Thoracic aorta (tissue), 2 donors: ENCODE measurements around the gene EPN1. TPM values are rescaled to one million over a fixed set of nuclear protein-coding genes. Genes with fewer than 3 reads are reported as not detected.

Experiments used
- ATAC-seq: fragments of 150-250 bp; one replicate; pipeline ENCODE4 v1.8.0; 2017; ENCODE audit warnings: low read depth; ENCODE audit not compliant: insufficient number of reproducible peaks, low FRiP score
- DNase-seq: peaks from one replicate; pipeline ENCODE4 v3.0.0-alpha.2; 2020; ENCODE audit warnings: low spot score
- H3K27ac ChIP-seq, 2 donors: fragments of 200-600 bp; sonication (generic); 1 replicate in 1 of 2; 2 replicates in 1 of 2; pipeline ENCODE4 v1.5.1; 2016; ENCODE audit warnings: mild to moderate bottlenecking in 2 of 2, moderate library complexity in 2 of 2
- H3K27me3 ChIP-seq: fragments of 200-600 bp; sonication (generic); replicated peaks from 2 replicates; pipeline ENCODE4 v1.6.0; 2016; ENCODE audit warnings: mild to moderate bottlenecking; ENCODE audit not compliant: insufficient read depth
- H3K36me3 ChIP-seq: fragments of 200-600 bp; sonication (generic); one replicate; pipeline ENCODE4 v1.5.1; 2016
- H3K4me1 ChIP-seq, 2 donors: fragments of 200-600 bp; sonication (generic); 1 replicate in 1 of 2; 2 replicates in 1 of 2; pipeline versions ENCODE4 v1.5.1 to v1.6.0; 2016; ENCODE audit warnings: low read depth in 2 of 2, mild to moderate bottlenecking in 1 of 2; ENCODE audit not compliant: control insufficient read depth in 1 of 2
- H3K4me3 ChIP-seq: fragments of 200-600 bp; sonication (generic); 2 replicates; pipeline ENCODE4 v1.5.1; 2016; ENCODE audit warnings: mild to moderate bottlenecking
- H3K9me3 ChIP-seq: fragments of 200-600 bp; sonication (generic); 2 replicates; pipeline ENCODE4 v1.5.1; 2016
- CTCF ChIP-seq: fragments of 200-600 bp; sonication (generic); IDR thresholded peaks from one replicate; pipeline ENCODE4 v1.5.1; 2019; ENCODE audit warnings: antibody characterized with exemption
- total RNA-seq, 2 donors: library from RNA; depleted of rRNA; stranded (reverse); fragments of >200 nt; gene quantifications; one replicate each; pipeline versions ENCODE4 v1.1.0 to v1.2.3, GENCODE V29; 2016

The EPN1 gene
- total RNA-seq, 2 donors from 2014 or later, result 91.3 to 93.5 TPM

- Histone ChIP-seq H3K27ac (no peak overlapping the region), H3K27me3 (no peaks in the 10 kb centered on the region), H3K9me3 (no peaks in the 10 kb centered on the region), H3K4me1 (no peaks in the 10 kb centered on the region), H3K36me3 (peaks cover 46% of the 10 kb centered on the region), H3K4me3 (no peak overlapping the region)
- ATAC-seq (no peak), DNase-seq (no peak)
- no peak for TF ChIP-seq CTCF
Measured at GRCh38 chr19:55696301-55697068, 21.5 kb downstream of the EPN1 start.

- ATAC-seq (no peak), DNase-seq (no peak)
- H3K36me3 ChIP-seq, result peaks cover 40% of the 10 kb centered on the region
Measured at GRCh38 chr19:55697069-55697440, 22.0 kb downstream of the EPN1 start.

GRCh38 chr19:55697698-55698097 is 22.7 kb downstream of the EPN1 start:
- no peak for ATAC-seq

More at GRCh38 chr19:55697069-55697440, 22.0 kb downstream of the EPN1 start:
- Histone ChIP-seq H3K4me1 (no peaks in the 10 kb centered on the region), H3K4me3 (no peak overlapping the region), H3K27me3 (no peaks in the 10 kb centered on the region), H3K27ac (no peak overlapping the region), H3K9me3 (no peaks in the 10 kb centered on the region)
- no peak for TF ChIP-seq CTCF

GRCh38 chr19:55698256-55698655 is 23.2 kb downstream of the EPN1 start:
- Histone ChIP-seq H3K27ac (no peak overlapping the region), H3K36me3 (peaks cover 34% of the 10 kb centered on the region), H3K27me3 (no peaks in the 10 kb centered on the region), H3K9me3 (no peaks in the 10 kb centered on the region), H3K4me1 (no peaks in the 10 kb centered on the region), H3K4me3 (no peak overlapping the region)
- ATAC-seq (no peak), DNase-seq (no peak)
- TF ChIP-seq CTCF, result no peak

More at GRCh38 chr19:55697698-55698097, 22.7 kb downstream of the EPN1 start:
- Histone ChIP-seq H3K36me3 (peaks cover 38% of the 10 kb centered on the region), H3K4me3 (no peak overlapping the region), H3K4me1 (no peaks in the 10 kb centered on the region), H3K27me3 (no peaks in the 10 kb centered on the region), H3K9me3 (no peaks in the 10 kb centered on the region), H3K27ac (no peak overlapping the region)
- DNase-seq, result no peak
- no peak for TF ChIP-seq CTCF

GRCh38 chr19:55699221-55699620 is 24.2 kb downstream of the EPN1 start:
- TF ChIP-seq CTCF, result no peak
- H3K4me1 ChIP-seq, result no peaks in the 10 kb centered on the region
- no peak overlapping the region for H3K4me3 ChIP-seq
- DNase-seq (no peak), ATAC-seq (no peak)
- peaks cover 27% of the 10 kb centered on the region for H3K36me3 ChIP-seq
- no peaks in the 10 kb centered on the region for H3K27me3 ChIP-seq
- H3K27ac ChIP-seq, result no peak overlapping the region
- no peaks in the 10 kb centered on the region for H3K9me3 ChIP-seq
